GM18499 (cell line): ENCODE data around the gene MATCAP1.

Experiments
- ATAC-seq: cut with Tn5 transposase; IDR thresholded peaks from one replicate; pipeline ENCODE4 v1.9.1; 2021; ENCODE audit warnings: moderate number of reproducible peaks; ENCODE audit not compliant: insufficient read depth, unreplicated experiment

Gene MATCAP1

GRCh38 chr16:67174706-67175231 lies 9.0 kb downstream of the MATCAP1 start:
- no peak for ATAC-seq

GRCh38 chr16:67173808-67174705 lies 9.7 kb downstream of the MATCAP1 start:
- no peak for ATAC-seq

- ATAC-seq: no peak
Observed at GRCh38 chr16:67173323-67173722, 10.4 kb downstream of the MATCAP1 start.

- no peak for ATAC-seq
Observed at GRCh38 chr16:67170949-67171649, 12.7 kb downstream of the MATCAP1 start.

- no peak for ATAC-seq
Observed at GRCh38 chr16:67170168-67170948, 13.4 kb downstream of the MATCAP1 start, which contains the start of gene NOL3. TSS of gene NOL3 (plus strand) at chr16:67170538.

GRCh38 chr16:67169642-67170167 lies 14.1 kb downstream of the MATCAP1 start:
- no peak for ATAC-seq

- ATAC-seq: no peak
Observed at GRCh38 chr16:67169011-67169451, 14.7 kb downstream of the MATCAP1 start.

GRCh38 chr16:67167588-67167987 lies 16.2 kb downstream of the MATCAP1 start:
- no peak for ATAC-seq

GRCh38 chr16:67166598-67167168 lies 17.1 kb downstream of the MATCAP1 start:
- ATAC-seq: no peak

- ATAC-seq: no peak
Observed at GRCh38 chr16:67166110-67166547, 17.6 kb downstream of the MATCAP1 start.

GRCh38 chr16:67165121-67166078 lies 18.4 kb downstream of the MATCAP1 start:
- no peak for ATAC-seq

- ATAC-seq: no peak
Observed at GRCh38 chr16:67164599-67165061, 19.1 kb downstream of the MATCAP1 start, which contains the start of gene HSF4. TSS of gene HSF4 (plus strand) at chr16:67164745. CDS start at chr16:67164812, 67 bp downstream.

GRCh38 chr16:67163999-67164558 lies 19.7 kb downstream of the MATCAP1 start:
- no peak for ATAC-seq

- no peak for ATAC-seq
Observed at GRCh38 chr16:67163164-67163998, 20.4 kb downstream of the MATCAP1 start.

- no peak for ATAC-seq
Observed at GRCh38 chr16:67162506-67163163, 21.1 kb downstream of the MATCAP1 start.

GRCh38 chr16:67161595-67162058 lies 22.1 kb downstream of the MATCAP1 start:
- ATAC-seq: no peak
